ENCODE data around the gene SPANXC. TPM values are rescaled to one million over a fixed set of nuclear protein-coding genes. Genes with fewer than 3 reads are reported as not detected.

Gene SPANXC
- total RNA-seq: not detected

GRCh38 chrX:141242417-141242816 lies at the start of gene SPANXC:
TSS of gene SPANXC (minus strand) at chrX:141242517. CDS start at chrX:141242457, 60 bp downstream.

Other genes with a start within 250 kb of the SPANXC start
- gene SPANXB1, start 239.9 kb downstream of the SPANXC start, total RNA-seq: not detected
- 11.7 TPM for gene LDOC1, start 65.4 kb downstream of the SPANXC start, total RNA-seq